Measurements from ENCODE around the gene MAG. TPM values are rescaled to one million over a fixed set of nuclear protein-coding genes. Genes with fewer than 3 reads are reported as not detected.
A peak's percentile ranks its signal among the peaks of the same experiment; 100 is the strongest.

The MAG gene
- total RNA-seq, 1 donor from 2014 or later, result not detected

- DNase-seq (ENCODE audit: low read depth), result no peak
These were observed 23.0 kb downstream of the MAG start for GRCh38 chr19:35314858-35315470.

- no peak for DNase-seq (ENCODE audit: low read depth)
These were observed 23.9 kb downstream of the MAG start for GRCh38 chr19:35315883-35316282.

GRCh38 chr19:35316560-35316959 lies 24.6 kb downstream of the MAG start:
- DNase-seq (ENCODE audit: low read depth), result no peak

GRCh38 chr19:35317464-35318043 lies 25.6 kb downstream of the MAG start:
- no peak for DNase-seq (ENCODE audit: low read depth)

GRCh38 chr19:35318679-35319448 lies 26.9 kb downstream of the MAG start:
- DNase-seq (ENCODE audit: low read depth), result peak; percentile 74

- DNase-seq (ENCODE audit: low read depth), result no peak
These were observed 28.2 kb downstream of the MAG start for GRCh38 chr19:35320065-35320713.

- no peak for DNase-seq (ENCODE audit: low read depth)
These were observed 29.3 kb downstream of the MAG start for GRCh38 chr19:35321291-35321690.

- DNase-seq (ENCODE audit: low read depth), result no peak
These were observed 30.1 kb downstream of the MAG start for GRCh38 chr19:35322014-35322413.

- no peak for DNase-seq (ENCODE audit: low read depth)
These were observed 35.7 kb downstream of the MAG start for GRCh38 chr19:35327642-35328041.

GRCh38 chr19:35328851-35329285 lies 36.9 kb downstream of the MAG start, which contains the start of gene CD22:
Gene CD22, plus strand, starts transcription at chr19:35329187. Its CDS starts 2,854 bp downstream, at chr19:35332041.
- no peak for DNase-seq (ENCODE audit: low read depth)

GRCh38 chr19:35329323-35329722 lies 37.4 kb downstream of the MAG start:
- no peak for DNase-seq (ENCODE audit: low read depth)

- DNase-seq (ENCODE audit: low read depth), result no peak
These were observed 38.5 kb downstream of the MAG start for GRCh38 chr19:35330475-35330874.

- DNase-seq (ENCODE audit: low read depth), result no peak
These were observed 39.7 kb downstream of the MAG start for GRCh38 chr19:35331551-35332214.

- no peak for DNase-seq (ENCODE audit: low read depth)
These were observed 40.9 kb downstream of the MAG start for GRCh38 chr19:35332817-35333216.

GRCh38 chr19:35334144-35334753 lies 42.3 kb downstream of the MAG start:
- DNase-seq (ENCODE audit: low read depth), result no peak

GRCh38 chr19:35336166-35336955 lies 44.4 kb downstream of the MAG start:
- no peak for DNase-seq (ENCODE audit: low read depth)

- DNase-seq (ENCODE audit: low read depth), result no peak
These were observed 45.4 kb downstream of the MAG start for GRCh38 chr19:35337097-35337983.

- no peak for DNase-seq (ENCODE audit: low read depth)
These were observed 46.0 kb downstream of the MAG start for GRCh38 chr19:35337984-35338296.

- DNase-seq (ENCODE audit: low read depth), result no peak
These were observed 48.5 kb downstream of the MAG start for GRCh38 chr19:35340431-35340830.
